ENCODE data around the gene HVCN1. TPM values are rescaled to one million over a fixed set of nuclear protein-coding genes. Genes with fewer than 3 reads are reported as not detected.

HVCN1 gene
- total and polyA plus RNA-seq, 2 of the 13 experiments (the other 11 are each of a cell fraction or from before 2014, with no cell fraction given): 0.49 to 1.3 TPM

- TF ChIP-seq SIX1 (CRISPR knock-in tag; IDR thresholded peaks at IDR 0.05; ENCODE audit: borderline replicate concordance): no peak
- TF ChIP-seq ZNF331 (CRISPR knock-in tag; IDR thresholded peaks at IDR 0.05): peak; percentile 72; the same call in 1 of the 2 replicates
- no peak for TF ChIP-seq MED13 (CRISPR knock-in tag; IDR thresholded peaks at IDR 0.05)
- TF ChIP-seq GATAD2A (CRISPR knock-in tag; IDR thresholded peaks at IDR 0.05): peak; percentile 56
- TF ChIP-seq FOSL2 (CRISPR knock-in tag; IDR thresholded peaks at IDR 0.05): peak; percentile 67
- TF ChIP-seq BRCA1 (CRISPR knock-in tag; IDR thresholded peaks at IDR 0.05): no peak
- no peak for TF ChIP-seq ZNF484 (CRISPR knock-in tag; IDR thresholded peaks at IDR 0.05; ENCODE audit: borderline replicate concordance, low read depth)
- no peak for TF ChIP-seq NR3C1 (CRISPR knock-in tag; IDR thresholded peaks at IDR 0.05)
- TF ChIP-seq ZBTB33 (CRISPR knock-in tag; IDR thresholded peaks at IDR 0.05): no peak; the same call in 1 of the 2 replicates
- TF ChIP-seq ARNT2 (CRISPR knock-in tag; IDR thresholded peaks at IDR 0.05; ENCODE audit: low read depth): no peak
- no peak for TF ChIP-seq HMGA1 (CRISPR knock-in tag; conservative IDR thresholded peaks at IDR 0.05)
- 0 out of 2 replicates have a peak, but pooled peaks have one; percentile 58 for TF ChIP-seq ZFX (CRISPR knock-in tag; IDR thresholded peaks at IDR 0.05; ENCODE audit: low read depth)
- TF ChIP-seq RNF2 (conservative IDR thresholded peaks at IDR 0.05; ENCODE audit: low read depth): 0 out of 2 replicates have a peak, but pooled peaks have one; percentile 37
- TF ChIP-seq POGK (CRISPR knock-in tag; conservative IDR thresholded peaks at IDR 0.05): no peak
- TF ChIP-seq ZNF260 (CRISPR knock-in tag; IDR thresholded peaks at IDR 0.05; ENCODE audit: borderline replicate concordance, low read depth): no peak
- TF ChIP-seq ZKSCAN8 (CRISPR knock-in tag; IDR thresholded peaks at IDR 0.05; ENCODE audit: borderline replicate concordance): no peak
- TF ChIP-seq ATAD3A (CRISPR knock-in tag; IDR thresholded peaks at IDR 0.05): no peak
- TF ChIP-seq KDM3A (CRISPR knock-in tag; IDR thresholded peaks at IDR 0.05; ENCODE audit: low read depth): peak; percentile 29; the same call in 1 of the 2 replicates
- 0 out of 2 replicates have a peak, but pooled peaks have one; percentile 26 for TF ChIP-seq SIN3A (IDR thresholded peaks at IDR 0.05; ENCODE audit: borderline replicate concordance, low read depth, low read length)
Measured at GRCh38 chr12:110698171-110698902, 9.4 kb upstream of the HVCN1 start (continued).
